DOHH2 (cell line): ENCODE data around the gene AURKAIP1.

Source experiments
- CTCF ChIP-seq: fragments of 200-600 bp; sonication (generic); IDR thresholded peaks from one replicate; pipeline ENCODE4 v1.5.1; 2014; ENCODE audit warnings: antibody characterized with exemption, mild to moderate bottlenecking, low read depth, low read length; ENCODE audit not compliant: poor library complexity, severe bottlenecking
- EZH2phosphoT487 ChIP-seq: fragments of 200-600 bp; sonication (generic); IDR thresholded peaks from 2 replicates; pipeline ENCODE4 v1.6.1; 2017; ENCODE audit warnings: borderline replicate concordance, mild to moderate bottlenecking, antibody characterized with exemption, low read length, moderate library complexity, mixed read lengths

DNA sequence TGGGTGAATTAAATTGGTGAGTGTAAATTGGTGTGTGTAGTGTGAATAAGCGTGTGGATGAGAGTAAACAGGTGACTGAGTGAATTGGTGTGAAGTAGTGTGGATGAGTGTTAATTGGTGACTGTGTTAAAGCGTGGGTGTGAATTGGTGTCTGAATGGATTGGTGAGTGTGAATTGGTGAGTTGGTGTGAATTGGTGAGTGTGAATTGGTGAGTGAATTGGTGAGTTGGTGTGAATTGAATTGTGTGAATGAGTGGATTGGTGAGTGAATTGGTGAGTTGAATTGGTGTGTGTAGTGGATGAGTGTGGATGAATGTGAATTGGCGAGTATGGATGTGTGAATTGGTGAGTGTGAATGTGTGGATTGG is 8.3 kb downstream of the AURKAIP1 start:
- no peak for TF ChIP-seq EZH2phosphoT487
- no peak for TF ChIP-seq CTCF
